Loucy (cell line): ENCODE results near the gene SYTL1.

ENCODE experiments used
- H2AFZ ChIP-seq: fragments of 200-600 bp; sonication (generic); 2 replicates; pipeline ENCODE4 v1.6.0; 2016; ENCODE audit warnings: antibody characterized with exemption, mild to moderate bottlenecking, low read length, moderate library complexity
- H3F3A ChIP-seq: fragments of 200-600 bp; 2 replicates; pipeline ENCODE4 v1.6.0; 2016; ENCODE audit warnings: antibody characterized with exemption, low read depth, mild to moderate bottlenecking
- H3K27me3 ChIP-seq: fragments of 200-600 bp; sonication (generic); 2 replicates; pipeline ENCODE4 v1.6.1; 2014; ENCODE audit warnings: low read length, mild to moderate bottlenecking; ENCODE audit not compliant: insufficient read depth, poor library complexity, severe bottlenecking
- H3K36me3 ChIP-seq: fragments of 200-600 bp; sonication (generic); 2 replicates; pipeline ENCODE4 v1.6.1; 2016; ENCODE audit warnings: low read length; ENCODE audit not compliant: insufficient read depth
- H3K4me1 ChIP-seq: fragments of 200-600 bp; sonication (generic); 2 replicates; pipeline ENCODE4 v1.5.1; 2014; ENCODE audit warnings: low read length, mild to moderate bottlenecking; ENCODE audit not compliant: insufficient read depth, poor library complexity, severe bottlenecking
- H3K4me2 ChIP-seq: fragments of 200-600 bp; sonication (generic); 2 replicates; pipeline ENCODE4 v1.6.0; 2014; ENCODE audit warnings: antibody characterized with exemption, low read length, low read depth, mild to moderate bottlenecking; ENCODE audit not compliant: poor library complexity, severe bottlenecking
- H3K4me3 ChIP-seq: fragments of 200-600 bp; sonication (generic); 2 replicates; pipeline ENCODE4 v1.5.1; 2014; ENCODE audit warnings: low read length, mild to moderate bottlenecking, mixed read lengths; ENCODE audit not compliant: poor library complexity, severe bottlenecking
- H3K79me2 ChIP-seq: fragments of 200-600 bp; sonication (generic); 2 replicates; pipeline ENCODE4 v1.6.1; 2014; ENCODE audit warnings: low read length; ENCODE audit not compliant: insufficient read depth
- H3K9ac ChIP-seq: fragments of 200-600 bp; sonication (generic); 2 replicates; pipeline ENCODE4 v1.6.0; 2014; ENCODE audit warnings: mild to moderate bottlenecking, low read depth, low read length, moderate library complexity; ENCODE audit not compliant: poor library complexity, severe bottlenecking
- H3K9me2 ChIP-seq: fragments of 200-600 bp; sonication (generic); replicated peaks from 2 replicates; pipeline ENCODE4 v1.6.1; 2016; ENCODE audit warnings: low read depth, low read length, mixed read lengths
- H3K9me3 ChIP-seq: fragments of 200-600 bp; sonication (generic); 2 replicates; pipeline ENCODE4 v1.6.1; 2014; ENCODE audit warnings: mild to moderate bottlenecking, antibody characterized with exemption, low read length, low read depth; ENCODE audit not compliant: insufficient read depth
- H4K20me1 ChIP-seq: fragments of 200-600 bp; sonication (generic); 2 replicates; pipeline ENCODE4 v1.6.0; 2014; ENCODE audit warnings: antibody characterized with exemption, low read length, mild to moderate bottlenecking; ENCODE audit not compliant: insufficient read depth, poor library complexity, severe bottlenecking
- EZH2phosphoT487 ChIP-seq: fragments of 200-600 bp; IDR thresholded peaks from 2 replicates; pipeline ENCODE4 v1.6.1; 2018; ENCODE audit warnings: antibody characterized with exemption, mild to moderate bottlenecking, moderate library complexity, borderline replicate concordance
- TF ChIP-seq, protein P1 (sequence below): fragments of 200-600 bp; sonication (generic); conservative IDR thresholded peaks from 2 replicates; pipeline ENCODE4 v1.5.1; 2014; ENCODE audit warnings: mild to moderate bottlenecking, antibody characterized with exemption, low read length

The SYTL1 gene

DNA sequence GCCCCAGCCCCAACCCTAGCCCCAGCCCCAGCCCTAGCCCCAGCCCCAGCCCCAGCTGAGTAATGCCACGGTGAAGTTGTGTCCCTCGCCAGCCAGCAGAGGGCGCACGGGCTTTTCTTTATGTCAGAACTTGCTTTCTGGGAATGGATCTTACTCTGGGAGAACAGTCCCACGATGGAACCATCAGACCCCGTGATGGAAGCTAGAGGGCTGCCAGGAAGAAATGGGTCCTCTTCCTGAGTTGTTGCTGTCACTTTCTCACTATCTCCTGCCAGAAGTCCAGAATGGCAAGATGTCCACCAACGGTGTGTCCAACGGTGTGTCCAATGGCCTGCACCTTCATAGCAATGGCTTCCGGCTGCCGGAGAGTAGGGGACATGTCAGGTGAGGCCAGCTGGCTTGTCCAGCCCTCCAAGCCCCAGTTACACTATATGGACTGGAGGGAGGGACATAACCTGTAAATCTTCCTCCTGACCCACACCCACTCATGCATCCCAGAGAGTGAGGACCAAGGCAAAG is 45.0 kb upstream of the SYTL1 start:
- TF ChIP-seq, protein P1, sequence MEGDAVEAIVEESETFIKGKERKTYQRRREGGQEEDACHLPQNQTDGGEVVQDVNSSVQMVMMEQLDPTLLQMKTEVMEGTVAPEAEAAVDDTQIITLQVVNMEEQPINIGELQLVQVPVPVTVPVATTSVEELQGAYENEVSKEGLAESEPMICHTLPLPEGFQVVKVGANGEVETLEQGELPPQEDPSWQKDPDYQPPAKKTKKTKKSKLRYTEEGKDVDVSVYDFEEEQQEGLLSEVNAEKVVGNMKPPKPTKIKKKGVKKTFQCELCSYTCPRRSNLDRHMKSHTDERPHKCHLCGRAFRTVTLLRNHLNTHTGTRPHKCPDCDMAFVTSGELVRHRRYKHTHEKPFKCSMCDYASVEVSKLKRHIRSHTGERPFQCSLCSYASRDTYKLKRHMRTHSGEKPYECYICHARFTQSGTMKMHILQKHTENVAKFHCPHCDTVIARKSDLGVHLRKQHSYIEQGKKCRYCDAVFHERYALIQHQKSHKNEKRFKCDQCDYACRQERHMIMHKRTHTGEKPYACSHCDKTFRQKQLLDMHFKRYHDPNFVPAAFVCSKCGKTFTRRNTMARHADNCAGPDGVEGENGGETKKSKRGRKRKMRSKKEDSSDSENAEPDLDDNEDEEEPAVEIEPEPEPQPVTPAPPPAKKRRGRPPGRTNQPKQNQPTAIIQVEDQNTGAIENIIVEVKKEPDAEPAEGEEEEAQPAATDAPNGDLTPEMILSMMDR: peak; percentile 77
- TF ChIP-seq EZH2phosphoT487: no peak
- Histone ChIP-seq H3K4me3 (no peak overlapping the region), H3K79me2 (no peaks in the 10 kb centered on the region)

DNA sequence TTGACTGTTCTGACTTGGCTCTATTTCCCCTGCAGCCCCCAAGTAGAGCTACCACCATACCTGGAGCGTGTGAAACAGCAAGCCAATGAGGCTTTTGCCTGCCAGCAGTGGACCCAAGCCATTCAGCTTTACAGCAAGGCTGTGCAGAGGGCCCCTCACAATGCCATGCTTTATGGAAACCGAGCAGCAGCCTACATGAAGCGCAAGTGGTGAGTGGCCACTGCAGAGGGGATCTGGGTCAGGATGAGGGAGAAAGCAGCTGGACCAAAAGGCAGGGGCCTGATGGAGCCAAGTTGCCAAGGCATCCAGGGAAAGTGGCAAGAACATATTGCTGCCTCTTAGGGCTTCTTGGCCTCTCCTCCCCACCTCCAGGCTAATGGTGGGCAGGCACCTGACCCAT is 43.9 kb upstream of the SYTL1 start:
- Histone ChIP-seq H3K4me3 (no peak overlapping the region), H3K9ac (no peak overlapping the region), H3K36me3 (peaks cover 71% of the 10 kb centered on the region; the same call in 1 of the 2 replicates), H2AFZ (no peak overlapping the region), H4K20me1 (no peaks in the 10 kb centered on the region), H3F3A (no peaks in the 10 kb centered on the region), H3K4me1 (no peaks in the 10 kb centered on the region), H3K79me2 (no peaks in the 10 kb centered on the region), H3K27me3 (no peaks in the 10 kb centered on the region), H3K9me3 (no peaks in the 10 kb centered on the region), H3K4me2 (no peak overlapping the region), H3K9me2 (no peaks in the 10 kb centered on the region)
- TF ChIP-seq, protein P1: no peak
- TF ChIP-seq EZH2phosphoT487: no peak

More for the DNA sequence above, 45.0 kb upstream of the SYTL1 start:
- Histone ChIP-seq H3K36me3 (peaks cover 67% of the 10 kb centered on the region; the same call in 1 of the 2 replicates), H3F3A (no peaks in the 10 kb centered on the region), H2AFZ (no peak overlapping the region), H3K4me2 (no peak overlapping the region), H3K9me3 (no peaks in the 10 kb centered on the region), H3K27me3 (no peaks in the 10 kb centered on the region), H3K9ac (no peak overlapping the region), H3K9me2 (no peaks in the 10 kb centered on the region), H4K20me1 (no peaks in the 10 kb centered on the region), H3K4me1 (no peaks in the 10 kb centered on the region)

DNA sequence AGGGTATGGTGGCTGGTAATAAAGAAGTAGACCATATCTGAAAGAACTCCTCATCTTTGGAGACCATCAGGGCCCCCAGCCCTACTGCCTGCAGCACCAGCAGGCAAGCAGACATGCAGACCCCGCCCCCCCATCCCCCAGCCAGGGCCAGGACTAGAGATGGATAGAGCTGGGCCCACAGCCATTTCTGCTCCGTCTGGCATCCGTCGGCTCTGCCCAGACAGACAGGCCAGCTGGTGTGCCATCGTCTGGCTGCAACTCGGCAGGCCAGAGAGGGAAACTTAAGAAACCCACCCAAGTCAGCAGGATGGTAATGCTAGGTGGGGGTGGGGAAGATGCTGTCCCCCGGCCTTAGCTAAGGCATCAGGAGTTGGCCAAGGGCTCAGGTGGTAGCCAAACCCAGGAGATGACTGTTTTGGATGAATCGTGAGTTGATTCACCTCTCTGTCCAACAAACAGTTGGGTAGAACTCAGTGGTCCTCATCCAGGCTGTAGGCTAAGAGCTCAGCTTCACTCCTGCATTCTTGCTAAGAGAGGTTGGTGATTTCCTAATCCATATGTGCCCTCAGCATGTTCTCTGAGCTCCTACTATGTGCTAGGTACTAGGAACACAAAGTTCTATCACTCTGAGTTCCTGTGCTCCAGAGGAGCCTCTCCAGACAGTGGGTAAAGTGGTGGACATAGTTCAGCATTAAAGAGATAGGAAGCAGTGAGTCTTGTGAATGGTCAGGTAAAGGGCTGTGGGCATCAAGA is 43.0 kb upstream of the SYTL1 start:
- Histone ChIP-seq H3K79me2 (no peaks in the 10 kb centered on the region), H3K9ac (no peak overlapping the region), H3F3A (no peaks in the 10 kb centered on the region), H3K36me3 (peaks cover 66% of the 10 kb centered on the region; the same call in 1 of the 2 replicates), H2AFZ (no peak overlapping the region), H3K4me2 (no peak overlapping the region), H3K27me3 (no peaks in the 10 kb centered on the region), H3K9me2 (no peaks in the 10 kb centered on the region), H3K9me3 (no peaks in the 10 kb centered on the region), H3K4me3 (no peak overlapping the region), H4K20me1 (no peaks in the 10 kb centered on the region), H3K4me1 (no peaks in the 10 kb centered on the region)
- TF ChIP-seq EZH2phosphoT487: no peak
- TF ChIP-seq, protein P1: no peak
